LNCAP (cell line): ENCODE results near the gene CHD6.

ENCODE experiments used
- CTCF ChIP-seq: fragments of 450-650 bp; IDR thresholded peaks from 2 replicates; pipeline ENCODE4 v1.5.1; 2017; ENCODE audit warnings: mild to moderate bottlenecking

Gene CHD6

GRCh38 chr20:41650231-41650948 is 32.2 kb upstream of the CHD6 start:
- TF ChIP-seq CTCF = no peak

GRCh38 chr20:41649489-41649888 is 31.3 kb upstream of the CHD6 start:
- no peak for TF ChIP-seq CTCF

GRCh38 chr20:41645372-41645771 is 27.2 kb upstream of the CHD6 start:
- no peak for TF ChIP-seq CTCF

- no peak for TF ChIP-seq CTCF
Observed at GRCh38 chr20:41643504-41643938, 25.3 kb upstream of the CHD6 start.

- TF ChIP-seq CTCF = no peak
Observed at GRCh38 chr20:41639630-41640029, 21.5 kb upstream of the CHD6 start.

- TF ChIP-seq CTCF = no peak
Observed at GRCh38 chr20:41638456-41638855, 20.3 kb upstream of the CHD6 start.

- TF ChIP-seq CTCF = no peak
Observed at GRCh38 chr20:41635158-41635557, 17.0 kb upstream of the CHD6 start.

GRCh38 chr20:41632896-41633295 is 14.7 kb upstream of the CHD6 start:
- no peak for TF ChIP-seq CTCF
